Osteocyte (in vitro differentiated cells): Measurements from ENCODE around the gene ZNF346. TPM values are rescaled to one million over a fixed set of nuclear protein-coding genes. Genes with fewer than 3 reads are reported as not detected.
A peak's percentile ranks its signal among the peaks of the same experiment; 100 is the strongest.

Experiments
- DNase-seq: peaks from one replicate; pipeline ENCODE4 v3.0.0; 2021; ENCODE audit warnings: mixed read lengths; ENCODE audit not compliant: unreplicated experiment; ENCODE audit errors: extremely low spot score
- H3K27ac Mint-ChIP-seq: one replicate; pipeline ENCODE4 v1.8.0; 2021; ENCODE audit warnings: mild to moderate bottlenecking, mixed read lengths; ENCODE audit not compliant: unreplicated experiment
- H3K27me3 Mint-ChIP-seq: one replicate; pipeline ENCODE4 v1.8.0; 2021; ENCODE audit warnings: mixed read lengths; ENCODE audit not compliant: unreplicated experiment
- H3K36me3 Mint-ChIP-seq: one replicate; pipeline ENCODE4 v1.8.0; 2021; ENCODE audit warnings: mixed read lengths; ENCODE audit not compliant: unreplicated experiment
- H3K4me1 Mint-ChIP-seq: one replicate; pipeline ENCODE4 v1.8.0; 2021; ENCODE audit warnings: mixed read lengths; ENCODE audit not compliant: unreplicated experiment
- H3K4me3 Mint-ChIP-seq: one replicate; pipeline ENCODE4 v1.8.0; 2021; ENCODE audit warnings: mild to moderate bottlenecking, moderate library complexity, mixed read lengths; ENCODE audit not compliant: unreplicated experiment
- H3K9me3 Mint-ChIP-seq: one replicate; pipeline ENCODE4 v1.8.0; 2021; ENCODE audit warnings: mixed read lengths; ENCODE audit not compliant: unreplicated experiment
- total RNA-seq: library from RNA; stranded (reverse); gene quantifications from 2 replicates; pipeline ENCODE4 v1.2.1, GENCODE V29; 2021
- TF ChIP-seq, protein P1 (sequence below): fragments of 200-600 bp; sonication (generic); IDR thresholded peaks from 2 replicates; pipeline ENCODE4 v1.5.0; 2021; ENCODE audit warnings: antibody characterized with exemption, mild to moderate bottlenecking, moderate library complexity

Gene ZNF346
- total RNA-seq, 1 donor from 2014 or later = 26.9 TPM

DNA sequence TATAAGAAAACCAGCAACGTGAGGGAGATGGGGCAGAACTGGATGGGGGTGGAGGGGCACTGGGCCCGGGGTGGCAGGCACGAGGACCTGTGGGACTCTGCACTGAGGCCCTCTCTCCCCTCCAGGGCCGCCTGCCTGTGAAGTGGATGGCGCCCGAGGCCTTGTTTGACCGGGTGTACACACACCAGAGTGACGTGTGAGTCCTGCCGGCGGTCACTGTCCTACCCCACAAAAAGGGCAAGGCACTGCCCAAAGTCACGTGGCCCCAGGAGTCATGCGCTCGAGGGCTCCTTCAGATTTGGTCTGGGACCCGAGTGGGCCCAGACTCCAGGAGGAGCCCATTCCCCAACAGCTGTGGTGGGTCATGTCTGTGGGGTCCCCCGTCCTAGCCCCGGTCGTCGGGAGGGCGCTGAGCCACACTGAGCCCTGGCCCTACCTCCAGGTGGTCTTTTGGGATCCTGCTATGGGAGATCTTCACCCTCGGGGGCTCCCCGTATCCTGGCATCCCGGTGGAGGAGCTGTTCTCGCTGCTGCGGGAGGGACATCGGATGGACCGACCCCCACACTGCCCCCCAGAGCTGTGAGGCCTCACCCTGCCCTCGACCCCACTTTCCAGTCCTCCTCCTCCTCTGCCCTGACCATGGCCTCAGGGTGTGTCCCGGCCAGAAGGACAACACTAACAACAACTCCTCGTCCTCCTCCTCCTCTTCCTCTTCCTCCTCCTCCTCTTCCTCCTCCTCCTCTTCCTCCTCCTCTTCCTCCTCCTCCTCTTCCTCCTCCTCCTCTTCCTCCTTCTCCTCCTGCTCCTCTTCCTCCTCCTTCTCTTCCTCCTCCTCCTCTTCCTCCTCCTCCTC is 73.9 kb downstream of the ZNF346 start:
- Mint-ChIP-seq H3K27me3 (no peaks in the 10 kb centered on the region), H3K9me3 (no peaks in the 10 kb centered on the region), H3K4me3 (no peak overlapping the region), H3K4me1 (peaks cover 30% of the 10 kb centered on the region), H3K27ac (no peak overlapping the region), H3K36me3 (no peaks in the 10 kb centered on the region)
- TF ChIP-seq, protein P1, sequence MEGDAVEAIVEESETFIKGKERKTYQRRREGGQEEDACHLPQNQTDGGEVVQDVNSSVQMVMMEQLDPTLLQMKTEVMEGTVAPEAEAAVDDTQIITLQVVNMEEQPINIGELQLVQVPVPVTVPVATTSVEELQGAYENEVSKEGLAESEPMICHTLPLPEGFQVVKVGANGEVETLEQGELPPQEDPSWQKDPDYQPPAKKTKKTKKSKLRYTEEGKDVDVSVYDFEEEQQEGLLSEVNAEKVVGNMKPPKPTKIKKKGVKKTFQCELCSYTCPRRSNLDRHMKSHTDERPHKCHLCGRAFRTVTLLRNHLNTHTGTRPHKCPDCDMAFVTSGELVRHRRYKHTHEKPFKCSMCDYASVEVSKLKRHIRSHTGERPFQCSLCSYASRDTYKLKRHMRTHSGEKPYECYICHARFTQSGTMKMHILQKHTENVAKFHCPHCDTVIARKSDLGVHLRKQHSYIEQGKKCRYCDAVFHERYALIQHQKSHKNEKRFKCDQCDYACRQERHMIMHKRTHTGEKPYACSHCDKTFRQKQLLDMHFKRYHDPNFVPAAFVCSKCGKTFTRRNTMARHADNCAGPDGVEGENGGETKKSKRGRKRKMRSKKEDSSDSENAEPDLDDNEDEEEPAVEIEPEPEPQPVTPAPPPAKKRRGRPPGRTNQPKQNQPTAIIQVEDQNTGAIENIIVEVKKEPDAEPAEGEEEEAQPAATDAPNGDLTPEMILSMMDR = no peak
- no peak for DNase-seq

DNA sequence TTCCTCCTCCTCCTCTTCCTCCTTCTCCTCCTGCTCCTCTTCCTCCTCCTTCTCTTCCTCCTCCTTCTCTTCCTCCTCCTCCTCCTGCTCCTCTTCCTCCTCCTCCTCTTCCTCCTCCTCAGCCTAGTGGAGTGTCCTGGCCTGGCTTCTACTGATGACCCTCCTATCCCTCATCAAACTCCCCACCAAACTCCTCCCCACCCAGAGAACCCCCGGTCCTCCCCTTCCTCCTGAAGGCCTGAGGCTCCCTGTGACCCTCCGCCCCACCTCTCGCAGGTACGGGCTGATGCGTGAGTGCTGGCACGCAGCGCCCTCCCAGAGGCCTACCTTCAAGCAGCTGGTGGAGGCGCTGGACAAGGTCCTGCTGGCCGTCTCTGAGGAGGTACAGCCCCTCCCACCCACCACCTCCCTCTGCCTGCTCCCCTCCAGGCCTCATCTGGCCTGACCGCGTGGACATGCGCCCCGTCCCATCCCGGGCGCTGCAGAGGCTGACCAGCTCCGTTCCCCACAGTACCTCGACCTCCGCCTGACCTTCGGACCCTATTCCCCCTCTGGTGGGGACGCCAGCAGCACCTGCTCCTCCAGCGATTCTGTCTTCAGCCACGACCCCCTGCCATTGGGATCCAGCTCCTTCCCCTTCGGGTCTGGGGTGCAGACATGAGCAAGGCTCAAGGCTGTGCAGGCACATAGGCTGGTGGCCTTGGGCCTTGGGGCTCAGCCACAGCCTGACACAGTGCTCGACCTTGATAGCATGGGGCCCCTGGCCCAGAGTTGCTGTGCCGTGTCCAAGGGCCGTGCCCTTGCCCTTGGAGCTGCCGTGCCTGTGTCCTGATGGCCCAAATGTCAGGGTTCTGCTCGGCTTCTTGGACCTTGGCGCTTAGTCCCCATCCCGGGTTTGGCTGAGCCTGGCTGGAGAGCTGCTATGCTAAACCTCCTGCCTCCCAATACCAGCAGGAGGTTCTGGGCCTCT is 74.8 kb downstream of the ZNF346 start:
- H3K36me3 Mint-ChIP-seq = no peaks in the 10 kb centered on the region
- H3K27me3 Mint-ChIP-seq = no peaks in the 10 kb centered on the region
- TF ChIP-seq, protein P1 = no peak
- no peak for DNase-seq
- no peak overlapping the region for H3K4me3 Mint-ChIP-seq
- no peak overlapping the region for H3K27ac Mint-ChIP-seq
- peaks cover 30% of the 10 kb centered on the region for H3K4me1 Mint-ChIP-seq
- H3K9me3 Mint-ChIP-seq = no peaks in the 10 kb centered on the region

DNA sequence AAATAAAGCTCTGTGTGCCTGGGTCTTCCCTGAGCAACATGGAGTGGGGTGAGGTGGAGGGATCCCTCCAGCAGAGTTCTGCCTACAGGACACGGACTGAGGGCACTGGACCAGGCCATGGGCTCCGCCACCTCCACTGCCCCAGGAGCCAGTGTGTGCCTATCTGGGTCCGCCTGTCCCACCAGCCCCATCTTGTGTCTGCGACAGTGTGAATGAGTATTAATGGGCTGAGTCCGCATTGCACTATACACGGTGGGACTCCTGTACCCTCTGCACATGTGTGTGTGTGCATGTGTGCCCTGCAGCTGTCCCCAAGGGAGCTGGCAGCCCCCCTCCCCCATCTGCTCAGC is 75.6 kb downstream of the ZNF346 start:
- Mint-ChIP-seq H3K4me3 (no peak overlapping the region), H3K27me3 (no peaks in the 10 kb centered on the region), H3K27ac (no peak overlapping the region), H3K9me3 (no peaks in the 10 kb centered on the region), H3K36me3 (no peaks in the 10 kb centered on the region), H3K4me1 (peaks cover 30% of the 10 kb centered on the region)
- TF ChIP-seq, protein P1 = no peak
- DNase-seq = no peak

DNA sequence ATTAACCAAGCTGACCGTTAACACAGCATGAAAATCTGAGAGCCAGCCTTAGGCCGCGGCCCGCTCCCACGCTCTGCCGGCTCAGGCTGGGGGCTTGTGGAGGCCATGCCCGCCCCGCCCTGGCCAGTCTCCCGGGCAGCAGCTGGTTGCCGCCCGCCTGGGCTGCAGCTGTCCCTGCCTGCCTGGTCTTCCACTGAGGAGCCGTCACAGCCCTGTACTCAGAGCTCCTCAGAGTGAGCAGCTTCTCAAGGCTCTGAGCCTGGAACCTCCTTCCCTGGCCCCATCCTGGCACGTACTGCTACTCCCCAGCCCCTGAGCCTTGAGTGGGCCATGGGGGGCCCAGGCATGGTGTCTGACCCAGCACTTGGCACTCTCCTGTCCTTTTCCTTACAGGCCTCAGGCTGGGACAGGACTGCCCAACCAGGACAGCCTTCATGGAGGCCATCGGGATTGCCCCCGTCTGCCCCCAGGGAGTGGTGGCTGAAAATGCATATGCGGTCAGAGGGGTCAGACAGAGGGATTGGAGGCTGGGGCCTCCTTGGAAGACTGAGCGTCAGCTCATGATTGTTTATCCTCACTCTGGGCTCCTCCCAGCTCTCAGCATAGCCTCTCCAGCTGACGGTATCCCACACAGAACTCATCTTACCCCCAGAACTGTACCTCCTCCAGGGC is 76.1 kb downstream of the ZNF346 start:
- peaks cover 30% of the 10 kb centered on the region for H3K4me1 Mint-ChIP-seq
- no peaks in the 10 kb centered on the region for H3K9me3 Mint-ChIP-seq
- no peak overlapping the region for H3K4me3 Mint-ChIP-seq
- peak overlapping the region; percentile 71 for H3K27ac Mint-ChIP-seq
- no peaks in the 10 kb centered on the region for H3K36me3 Mint-ChIP-seq
- DNase-seq = no peak
- no peaks in the 10 kb centered on the region for H3K27me3 Mint-ChIP-seq
- TF ChIP-seq, protein P1 = no peak
